Activated CD4-positive, alpha-beta T cell treated with anti-CD3 and anti-CD28 coated beads, Interleukin-2, amount 50 U/mL, for 4 hours (primary cell): ENCODE results near the gene AGMAT.
"Not testable (repeated sequence)": the region's sequence is repeated elsewhere in the genome, so short reads cannot be mapped to it uniquely, and the experiment has no call there.

Experiments used
- DNase-seq, 2 experiments: peaks; one replicate each; pipeline ENCODE4 v3.0.0-alpha.2; 2020

Gene AGMAT

DNA sequence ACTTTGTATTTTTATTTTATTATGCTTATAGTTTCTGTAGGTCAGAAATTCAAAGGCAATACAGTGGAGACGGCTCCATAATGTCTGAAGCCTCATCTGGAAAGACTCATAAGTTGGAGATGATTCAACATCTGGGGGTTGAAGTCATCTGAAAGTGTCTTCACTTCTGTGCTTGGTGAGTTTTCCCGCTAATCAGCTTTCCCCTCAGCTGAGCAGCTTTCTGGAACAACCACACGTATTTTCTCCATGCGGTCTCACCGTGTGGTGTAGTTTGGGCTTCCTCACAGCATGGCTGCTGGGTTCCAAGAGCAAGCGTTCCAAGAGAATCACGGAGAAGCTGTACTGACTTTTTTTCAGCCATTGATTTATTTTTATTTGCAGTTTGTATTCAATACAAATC is 24.8 kb upstream of the AGMAT start:
- DNase-seq: no peak

DNA sequence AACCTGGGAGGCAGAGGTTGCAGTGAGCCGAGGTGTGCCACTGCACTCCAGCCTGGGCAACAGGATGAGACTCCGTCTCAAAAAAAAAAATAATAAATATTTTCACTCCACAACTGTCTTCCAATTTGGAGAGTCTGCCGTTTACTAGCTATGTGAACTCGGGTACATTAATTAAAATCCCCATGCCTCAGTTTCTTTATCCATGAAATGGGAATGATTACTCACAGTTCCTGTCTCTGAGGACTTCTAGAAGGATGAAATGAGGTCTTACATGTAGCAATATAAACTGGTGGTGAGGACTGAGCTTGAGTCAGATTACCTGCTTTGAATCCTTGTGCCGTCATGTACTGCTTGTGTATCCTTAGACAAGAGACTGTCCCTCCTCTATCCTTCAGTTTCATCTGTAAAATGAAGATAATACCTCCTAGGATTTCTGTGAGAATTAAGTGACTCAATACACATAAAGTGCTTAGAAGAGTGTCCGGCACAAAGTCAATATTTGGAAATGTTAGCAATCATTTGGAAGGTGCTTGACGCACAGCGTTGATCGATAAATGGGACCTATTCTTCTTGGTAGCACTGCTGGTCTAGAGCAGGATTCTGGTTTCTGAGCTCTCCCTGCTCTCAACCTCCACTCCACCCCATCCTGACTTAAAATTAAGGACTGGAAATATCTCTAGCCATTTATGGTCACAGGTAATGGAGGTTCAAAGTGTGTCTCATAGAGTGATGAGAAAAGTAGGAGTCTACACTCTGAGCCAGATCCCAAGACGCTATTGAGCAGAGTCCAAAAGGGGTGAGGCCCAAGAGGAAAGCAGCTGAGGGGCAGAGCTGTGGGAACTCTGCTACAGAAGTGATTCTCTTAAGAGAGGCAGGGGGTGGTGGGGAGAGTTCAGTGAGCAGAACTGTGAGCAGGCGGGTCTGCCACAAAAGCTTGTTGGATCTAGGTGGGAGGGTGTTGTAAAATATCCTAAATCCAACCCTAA is 20.8 kb upstream of the AGMAT start:
- no peak for DNase-seq

DNA sequence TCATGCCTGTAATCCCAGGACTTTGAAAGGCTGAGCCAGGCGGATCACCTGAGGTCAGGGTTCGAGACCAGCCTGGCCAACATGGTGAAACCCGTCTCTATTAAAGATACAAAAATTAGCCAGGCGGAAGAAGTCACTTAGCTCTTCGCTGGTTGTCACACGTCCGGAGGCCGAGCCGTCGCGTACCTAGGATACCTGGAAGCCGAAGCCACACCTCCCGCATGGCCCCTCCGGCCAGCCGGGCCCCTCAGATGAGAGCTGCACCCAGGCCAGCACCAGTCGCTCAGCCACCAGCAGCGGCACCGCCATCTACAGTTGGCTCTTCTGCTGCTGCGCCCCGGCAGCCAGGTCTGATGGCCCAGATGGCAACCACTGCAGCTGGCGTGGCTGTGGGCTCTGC is 19.5 kb upstream of the AGMAT start:
- not testable (repeated sequence) for DNase-seq

DNA sequence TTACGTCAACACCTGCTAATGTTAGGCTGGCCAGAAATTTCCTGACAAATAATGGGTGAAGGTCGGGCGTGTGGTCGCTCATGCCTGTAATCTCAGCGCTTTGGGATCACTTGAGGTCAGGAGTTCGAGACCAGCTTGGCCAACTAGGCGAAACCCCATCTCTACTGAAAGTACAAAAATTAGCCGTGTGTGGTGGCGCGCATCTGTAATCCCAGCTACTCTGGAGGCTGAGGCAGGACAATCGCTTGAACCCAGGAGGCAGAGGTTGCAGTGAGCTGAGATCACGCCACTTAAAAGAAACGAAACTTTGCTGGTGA is 19.1 kb upstream of the AGMAT start:
- DNase-seq: not testable (repeated sequence)

DNA sequence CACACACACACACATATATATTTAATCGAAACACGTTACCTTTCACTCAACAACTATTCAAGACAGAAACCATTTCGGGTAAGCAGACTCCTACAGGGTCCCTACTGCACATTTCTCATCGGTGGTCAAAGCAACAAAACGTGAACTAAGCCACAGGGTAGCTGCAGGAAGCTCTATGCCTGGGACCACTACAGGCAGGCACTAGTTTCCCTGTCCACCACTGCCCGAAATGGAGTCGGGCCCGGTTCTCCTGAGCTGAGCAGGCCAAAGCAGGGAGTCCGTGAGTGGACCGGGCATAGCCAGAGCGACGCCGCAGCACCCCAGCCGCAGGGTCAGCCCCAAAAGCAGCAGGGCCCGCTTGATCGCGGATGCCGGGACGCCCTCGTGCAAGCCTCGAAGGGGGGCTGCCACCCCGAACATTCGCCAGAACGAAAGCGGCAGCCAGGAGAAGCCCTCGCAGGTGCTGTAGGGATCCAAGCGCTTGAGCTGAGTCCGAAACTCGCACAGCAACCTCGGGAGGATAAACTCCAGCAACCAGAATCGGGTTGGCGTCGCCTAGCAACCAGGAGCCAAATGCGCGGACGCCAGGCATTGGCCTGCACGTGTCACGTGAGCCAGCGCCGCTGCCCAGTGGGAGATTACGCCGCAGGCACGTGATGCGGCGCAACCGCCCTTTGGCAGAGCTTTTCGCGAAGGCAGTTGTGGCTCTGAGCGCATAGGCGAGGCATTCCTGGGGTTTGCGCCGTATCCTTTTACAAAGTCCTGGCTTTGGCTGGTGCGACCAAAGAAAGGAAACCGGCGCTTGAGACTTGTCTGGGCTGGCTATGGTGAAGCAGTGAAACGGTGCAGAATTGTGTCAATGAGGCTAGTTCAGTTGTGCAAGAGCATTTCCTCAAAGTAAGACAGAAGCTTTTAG is 18.5 kb upstream of the AGMAT start:
- peak; percentile 89 to 90 for DNase-seq

- no peak for DNase-seq
Measured at GRCh38 chr1:15598436-15598835, 13.6 kb upstream of the AGMAT start.

DNA sequence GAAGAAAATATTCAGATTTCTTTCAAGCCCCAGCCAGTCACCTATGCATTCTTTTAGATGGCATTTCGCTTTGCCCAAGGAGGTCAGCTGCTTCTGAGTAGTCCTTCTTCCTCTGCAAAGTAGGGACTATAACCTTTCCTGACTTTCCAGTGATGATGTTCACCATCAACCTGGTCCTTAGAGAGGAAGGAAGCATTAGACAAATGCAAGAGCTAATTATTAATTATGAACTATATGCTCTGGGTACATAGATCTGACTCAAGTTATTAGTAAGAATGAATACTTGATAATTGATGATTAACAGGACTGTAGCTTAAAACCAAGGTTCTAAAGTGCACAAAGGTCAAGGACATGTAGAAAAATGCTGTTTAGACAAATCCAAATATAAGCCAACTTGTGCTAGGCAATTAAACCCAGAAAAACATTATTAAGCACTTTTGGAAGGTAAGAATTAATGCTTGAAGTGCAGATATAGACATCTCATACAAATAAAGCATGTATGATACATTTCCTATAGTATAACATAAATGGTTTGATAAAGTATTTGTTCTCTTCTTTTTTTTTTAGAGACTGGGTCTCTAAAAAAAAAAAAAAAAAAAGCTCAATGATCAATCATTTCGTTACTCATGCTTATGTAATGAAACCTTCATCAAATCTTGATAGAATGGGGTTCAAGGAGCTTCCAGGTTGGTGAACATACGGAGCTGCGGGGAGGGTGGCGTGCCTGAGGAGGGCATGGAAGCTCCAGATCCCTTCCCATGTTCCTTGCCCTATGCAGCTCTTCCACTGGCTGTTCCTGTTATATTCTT is 11.2 kb upstream of the AGMAT start:
- no peak for DNase-seq

- no peak for DNase-seq
Measured at GRCh38 chr1:15592285-15592684, 7.4 kb upstream of the AGMAT start.

DNA sequence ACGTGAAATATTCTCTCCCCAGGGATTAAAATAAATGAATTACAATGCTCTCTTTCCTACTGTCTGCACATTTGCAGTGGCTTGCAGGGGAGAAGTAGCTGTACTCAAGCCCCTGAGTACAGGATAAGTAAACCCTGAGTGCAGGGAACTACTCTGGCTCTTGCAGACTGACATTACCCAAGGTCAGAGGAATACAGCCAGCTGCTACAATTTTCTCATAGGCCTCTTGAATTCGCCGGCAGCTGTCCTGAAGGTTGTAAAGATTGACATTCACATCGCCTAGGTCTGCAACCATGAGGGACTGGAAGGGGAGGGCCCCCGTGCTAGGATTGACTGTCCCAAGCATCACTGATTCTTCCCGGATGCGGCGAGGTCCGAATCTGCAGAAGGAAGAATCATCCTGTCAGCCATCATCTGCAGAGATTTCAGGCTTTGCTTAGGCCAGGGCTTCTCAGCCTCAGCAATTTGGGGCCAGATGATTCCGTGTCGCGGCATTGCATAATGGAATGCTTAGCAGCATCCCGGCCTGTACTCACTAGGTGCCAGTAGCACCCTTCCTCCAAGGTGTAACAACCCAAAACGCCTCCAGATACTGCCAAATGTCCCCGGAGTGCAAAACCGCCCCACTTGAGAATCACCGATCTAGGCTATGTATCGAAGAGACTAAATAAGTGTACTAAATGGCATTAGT is 1.7 kb downstream of the AGMAT start:
- no peak for DNase-seq

DNA sequence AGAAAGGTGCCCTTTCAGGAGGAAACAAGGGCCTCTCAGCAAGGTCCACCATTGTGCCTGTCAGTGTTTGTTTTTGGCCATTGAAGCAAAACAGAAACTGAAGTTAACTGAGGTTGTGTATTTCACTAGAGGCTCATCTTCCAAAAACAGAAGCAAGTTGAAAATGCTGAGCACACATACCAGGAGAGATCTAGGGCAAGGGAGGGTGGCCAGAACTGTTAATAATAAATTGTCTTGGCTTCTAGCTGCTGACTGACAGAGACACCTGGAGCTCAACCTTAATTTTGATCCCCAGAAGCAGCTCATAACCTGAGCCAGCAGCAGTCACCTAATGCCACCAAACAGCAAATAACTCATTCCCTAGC is 5.2 kb downstream of the AGMAT start:
- no peak for DNase-seq

GRCh38 chr1:15578921-15579682 is 5.7 kb downstream of the AGMAT start:
- DNase-seq: peak; percentile 16 to 18

- DNase-seq: no peak
Measured at GRCh38 chr1:15577691-15578090, 7.2 kb downstream of the AGMAT start.

DNA sequence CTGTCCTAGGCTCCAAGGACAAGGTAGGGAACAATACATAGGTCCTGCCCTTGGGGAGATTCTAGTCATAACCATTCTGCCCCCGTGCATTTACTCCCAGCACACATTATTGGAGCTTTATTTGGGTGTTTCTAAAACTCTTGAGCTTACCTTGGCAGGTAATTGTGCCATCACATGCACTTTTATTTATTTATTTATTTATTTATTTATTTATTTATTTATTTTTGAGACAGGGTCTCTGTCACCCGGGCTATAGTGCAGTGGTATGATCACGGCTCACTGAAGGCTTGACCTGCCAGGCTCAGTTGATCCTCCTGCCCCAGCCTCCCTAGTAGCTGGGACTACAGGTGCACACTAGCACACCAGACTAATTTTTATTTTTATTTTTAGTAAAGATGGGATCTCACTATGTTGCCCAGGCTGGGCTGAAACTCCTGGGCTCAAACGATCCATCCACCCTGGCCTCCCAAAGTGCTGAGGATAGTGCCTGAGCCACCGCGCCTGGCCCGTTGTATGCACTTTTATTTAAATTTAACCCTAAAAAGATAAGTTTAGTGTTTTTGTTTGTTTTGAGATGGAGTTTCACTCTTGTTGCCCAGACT is 9.2 kb downstream of the AGMAT start:
- DNase-seq: no peak

- DNase-seq: no peak
Measured at GRCh38 chr1:15574741-15575140, 10.1 kb downstream of the AGMAT start.

DNA sequence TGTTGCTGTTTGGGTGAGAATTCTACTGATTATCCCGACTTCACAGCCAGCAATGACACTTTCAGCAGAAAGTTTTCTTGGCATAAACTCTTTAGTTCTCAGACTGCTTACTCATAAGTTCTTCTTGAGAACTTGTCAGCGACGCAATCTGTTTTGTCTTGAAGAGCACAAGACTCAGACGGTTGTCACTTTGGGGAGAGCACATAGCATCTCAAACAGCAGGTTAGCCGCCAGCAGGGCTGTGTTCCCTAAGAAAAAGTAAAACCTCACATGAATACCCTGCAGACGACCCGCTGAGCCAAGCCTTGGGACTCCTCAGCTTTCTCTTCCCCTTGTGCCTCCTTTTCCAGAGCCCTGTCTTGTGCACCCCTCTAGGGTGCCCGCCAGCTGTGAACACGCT is 11.4 kb downstream of the AGMAT start:
- no peak for DNase-seq

GRCh38 chr1:15571266-15571665 is 13.6 kb downstream of the AGMAT start:
- DNase-seq: no peak

GRCh38 chr1:15570861-15571260 is 14.0 kb downstream of the AGMAT start:
- no peak for DNase-seq

DNA sequence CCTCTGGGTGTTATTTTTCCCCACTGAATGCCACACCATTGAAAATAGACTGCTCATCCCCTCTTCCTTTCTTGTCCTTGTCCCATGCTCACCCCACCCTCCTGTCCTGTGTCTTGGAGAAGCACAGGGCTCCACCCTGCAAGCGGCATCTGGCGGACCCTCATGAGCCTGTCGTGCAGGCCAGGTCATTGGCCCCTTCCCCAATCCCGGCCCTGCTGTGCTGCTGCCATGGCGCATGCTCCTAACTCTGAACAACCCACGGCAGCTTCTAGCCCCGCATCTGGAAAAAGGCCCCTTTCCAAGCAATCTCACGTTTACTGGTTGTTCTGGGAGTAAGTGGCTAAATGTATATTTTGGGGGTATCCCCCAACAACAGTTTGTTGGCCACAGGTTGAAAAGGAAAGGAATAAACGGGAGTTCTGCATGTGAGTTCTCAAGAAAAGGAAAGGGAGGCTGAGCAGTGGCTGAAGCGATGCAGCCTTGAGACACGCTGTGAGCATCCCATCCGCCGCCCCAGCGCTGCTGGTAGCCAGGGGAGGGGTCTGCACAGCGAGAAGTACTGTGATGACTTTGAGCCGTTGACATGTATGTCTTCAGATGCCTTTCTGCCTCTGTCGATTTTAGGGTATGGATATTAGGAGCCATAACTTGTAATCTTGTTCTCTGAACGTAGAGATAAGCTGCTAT is 16.3 kb downstream of the AGMAT start:
- DNase-seq: no peak

- DNase-seq: no peak
Measured at GRCh38 chr1:15559189-15559810, 25.6 kb downstream of the AGMAT start.

DNA sequence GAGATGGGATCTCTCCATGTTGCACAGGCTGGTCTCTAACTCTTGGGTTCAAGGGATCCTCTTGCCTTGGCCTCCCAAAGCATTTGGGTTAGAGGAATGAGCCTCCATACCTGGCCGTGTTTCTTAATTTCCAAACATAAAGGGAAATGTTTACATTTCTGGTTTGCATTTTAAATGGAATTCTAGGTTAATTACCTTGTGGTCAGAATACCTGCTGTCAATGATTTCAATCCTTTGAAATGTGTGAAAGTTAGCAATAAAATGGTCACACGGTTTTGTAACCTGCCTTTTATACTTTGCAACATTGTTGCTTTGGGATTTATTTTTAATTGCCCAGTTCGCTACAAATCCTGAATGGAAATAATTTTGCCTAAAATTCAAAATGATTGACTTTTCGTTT is 26.3 kb downstream of the AGMAT start:
- DNase-seq: no peak
